ENCODE data around the gene TARBP1.

TARBP1 gene

DNA sequence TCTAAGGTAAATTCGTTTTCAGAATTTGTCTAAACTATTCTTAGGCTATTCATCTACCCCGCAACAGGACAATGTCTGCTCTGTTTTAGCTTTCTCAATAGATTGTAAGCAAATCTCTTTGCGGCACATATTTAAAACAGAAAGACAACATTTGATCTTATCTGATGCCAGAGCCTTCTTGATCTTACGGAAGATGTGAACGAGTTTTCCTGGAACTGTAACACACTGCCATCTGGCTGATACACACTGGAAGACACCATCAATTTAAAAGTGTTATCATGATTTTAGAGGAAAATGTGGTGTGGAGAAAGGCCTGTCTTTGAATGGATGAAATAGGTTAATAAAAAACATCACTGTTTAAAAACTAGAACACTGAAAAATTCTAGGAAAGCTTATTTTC, 69.7 kb downstream of the TARBP1 start:
- Histone ChIP-seq H3K27me3 (replicated peaks; ENCODE audit: control insufficient read depth, insufficient read depth, low read length) (no peaks in the 10 kb centered on the region), H3K4me3 (replicated peaks; ENCODE audit: low read depth, low read length) (no peak overlapping the region), H3K36me3 (ENCODE audit: control insufficient read depth, insufficient read depth, low read length) (peaks cover 4% of the 10 kb centered on the region)
- no peak for TF ChIP-seq CTCF (IDR thresholded peaks at IDR 0.05; ENCODE audit: insufficient read depth, low read length, poor library complexity, severe bottlenecking)
- no peak for DNase-seq (ENCODE audit: extremely low read depth, insufficient read length)

DNA sequence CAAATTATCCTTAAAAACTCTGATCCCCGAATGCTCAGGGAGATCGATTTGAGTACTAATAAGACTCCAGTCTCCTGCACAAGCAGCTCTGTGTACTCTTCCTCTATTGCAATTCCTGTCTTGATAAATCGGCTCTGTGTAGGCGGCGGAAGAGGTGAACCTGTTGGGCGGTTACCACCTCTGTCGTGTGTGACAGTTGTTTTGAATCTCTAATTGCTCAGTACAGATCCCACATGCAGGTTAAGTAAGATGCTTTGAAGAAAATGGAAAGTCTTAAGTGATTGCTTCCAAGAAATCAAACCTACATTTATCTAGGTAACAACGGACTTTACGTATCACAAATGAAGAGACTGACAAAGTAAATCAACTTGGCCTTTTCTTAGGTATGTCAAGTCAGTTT, 70.2 kb downstream of the TARBP1 start:
- TF ChIP-seq CTCF (IDR thresholded peaks at IDR 0.05; ENCODE audit: insufficient read depth, low read length, poor library complexity, severe bottlenecking): no peak
- DNase-seq (ENCODE audit: extremely low read depth, insufficient read length): no peak
- Histone ChIP-seq H3K4me3 (replicated peaks; ENCODE audit: low read depth, low read length) (no peak overlapping the region), H3K36me3 (ENCODE audit: control insufficient read depth, insufficient read depth, low read length) (peaks cover 4% of the 10 kb centered on the region), H3K27me3 (replicated peaks; ENCODE audit: control insufficient read depth, insufficient read depth, low read length) (no peaks in the 10 kb centered on the region)

DNA sequence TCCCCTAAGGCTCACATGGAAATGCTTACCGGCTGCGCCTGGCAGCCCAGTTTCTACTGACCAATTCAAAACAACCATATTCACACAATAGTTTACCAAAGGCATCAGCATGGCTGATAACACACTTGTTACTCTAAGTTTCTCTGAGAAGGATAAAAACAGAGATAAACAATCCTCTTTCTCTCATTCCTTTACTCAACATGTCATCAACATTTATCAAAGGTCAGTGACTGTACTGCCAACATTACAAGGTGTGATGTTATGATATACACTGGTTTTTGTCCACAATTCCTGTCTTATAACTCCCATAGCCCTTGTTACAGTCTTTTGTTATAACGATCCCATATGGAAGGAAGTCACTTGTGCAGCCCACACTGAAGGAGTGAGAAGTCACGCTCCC, 72.1 kb downstream of the TARBP1 start:
- peaks cover 4% of the 10 kb centered on the region for H3K36me3 ChIP-seq (ENCODE audit: control insufficient read depth, insufficient read depth, low read length)
- H3K4me3 ChIP-seq (replicated peaks; ENCODE audit: low read depth, low read length): no peak overlapping the region
- no peak for DNase-seq (ENCODE audit: extremely low read depth, insufficient read length)
- H3K27me3 ChIP-seq (replicated peaks; ENCODE audit: control insufficient read depth, insufficient read depth, low read length): no peaks in the 10 kb centered on the region
- no peak for TF ChIP-seq CTCF (IDR thresholded peaks at IDR 0.05; ENCODE audit: insufficient read depth, low read length, poor library complexity, severe bottlenecking)

DNA sequence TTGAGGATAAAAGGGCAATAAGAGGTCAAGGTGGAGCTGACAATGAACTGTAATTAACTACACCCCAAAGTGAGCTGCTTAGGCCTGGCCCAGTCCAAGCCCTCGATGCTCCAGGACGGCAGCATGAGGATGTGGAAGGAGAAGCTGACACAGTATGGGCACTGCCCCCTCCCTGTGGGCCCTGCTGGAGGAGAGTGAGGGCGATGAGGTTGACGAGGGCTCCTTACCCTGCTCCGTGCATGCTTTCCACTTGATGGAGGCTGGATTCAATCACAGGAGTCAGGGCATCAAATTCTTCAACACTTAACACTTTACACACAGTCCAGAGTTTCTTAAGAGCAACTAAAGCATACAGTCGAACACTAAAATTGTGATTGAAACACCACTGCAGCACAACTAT, 73.3 kb downstream of the TARBP1 start:
- Histone ChIP-seq H3K27me3 (replicated peaks; ENCODE audit: control insufficient read depth, insufficient read depth, low read length) (no peaks in the 10 kb centered on the region), H3K36me3 (ENCODE audit: control insufficient read depth, insufficient read depth, low read length) (peaks cover 4% of the 10 kb centered on the region), H3K4me3 (replicated peaks; ENCODE audit: low read depth, low read length) (no peak overlapping the region)
- no peak for TF ChIP-seq CTCF (IDR thresholded peaks at IDR 0.05; ENCODE audit: insufficient read depth, low read length, poor library complexity, severe bottlenecking)
- DNase-seq (ENCODE audit: extremely low read depth, insufficient read length): no peak

GRCh38 chr1:234402939-234403338, 76.0 kb downstream of the TARBP1 start:
- Histone ChIP-seq H3K27me3 (replicated peaks; ENCODE audit: control insufficient read depth, insufficient read depth, low read length) (no peaks in the 10 kb centered on the region), H3K36me3 (ENCODE audit: control insufficient read depth, insufficient read depth, low read length) (peaks cover 3% of the 10 kb centered on the region), H3K4me3 (replicated peaks; ENCODE audit: low read depth, low read length) (no peak overlapping the region)
- DNase-seq (ENCODE audit: extremely low read depth, insufficient read length): no peak
- TF ChIP-seq CTCF (IDR thresholded peaks at IDR 0.05; ENCODE audit: insufficient read depth, low read length, poor library complexity, severe bottlenecking): no peak

- no peak for DNase-seq (ENCODE audit: extremely low read depth, insufficient read length)
- peaks cover 3% of the 10 kb centered on the region for H3K36me3 ChIP-seq (ENCODE audit: control insufficient read depth, insufficient read depth, low read length)
- H3K27me3 ChIP-seq (replicated peaks; ENCODE audit: control insufficient read depth, insufficient read depth, low read length): no peaks in the 10 kb centered on the region
- H3K4me3 ChIP-seq (replicated peaks; ENCODE audit: low read depth, low read length): no peak overlapping the region
- TF ChIP-seq CTCF (IDR thresholded peaks at IDR 0.05; ENCODE audit: insufficient read depth, low read length, poor library complexity, severe bottlenecking): no peak
These were observed 77.3 kb downstream of the TARBP1 start for GRCh38 chr1:234401658-234402057.

Measured in GM06990 (cell line).